ENCODE measurements around the gene AIP. TPM values are rescaled to one million over a fixed set of nuclear protein-coding genes. Genes with fewer than 3 reads are reported as not detected.

AIP gene
- 42.8 TPM for total RNA-seq

DNA sequence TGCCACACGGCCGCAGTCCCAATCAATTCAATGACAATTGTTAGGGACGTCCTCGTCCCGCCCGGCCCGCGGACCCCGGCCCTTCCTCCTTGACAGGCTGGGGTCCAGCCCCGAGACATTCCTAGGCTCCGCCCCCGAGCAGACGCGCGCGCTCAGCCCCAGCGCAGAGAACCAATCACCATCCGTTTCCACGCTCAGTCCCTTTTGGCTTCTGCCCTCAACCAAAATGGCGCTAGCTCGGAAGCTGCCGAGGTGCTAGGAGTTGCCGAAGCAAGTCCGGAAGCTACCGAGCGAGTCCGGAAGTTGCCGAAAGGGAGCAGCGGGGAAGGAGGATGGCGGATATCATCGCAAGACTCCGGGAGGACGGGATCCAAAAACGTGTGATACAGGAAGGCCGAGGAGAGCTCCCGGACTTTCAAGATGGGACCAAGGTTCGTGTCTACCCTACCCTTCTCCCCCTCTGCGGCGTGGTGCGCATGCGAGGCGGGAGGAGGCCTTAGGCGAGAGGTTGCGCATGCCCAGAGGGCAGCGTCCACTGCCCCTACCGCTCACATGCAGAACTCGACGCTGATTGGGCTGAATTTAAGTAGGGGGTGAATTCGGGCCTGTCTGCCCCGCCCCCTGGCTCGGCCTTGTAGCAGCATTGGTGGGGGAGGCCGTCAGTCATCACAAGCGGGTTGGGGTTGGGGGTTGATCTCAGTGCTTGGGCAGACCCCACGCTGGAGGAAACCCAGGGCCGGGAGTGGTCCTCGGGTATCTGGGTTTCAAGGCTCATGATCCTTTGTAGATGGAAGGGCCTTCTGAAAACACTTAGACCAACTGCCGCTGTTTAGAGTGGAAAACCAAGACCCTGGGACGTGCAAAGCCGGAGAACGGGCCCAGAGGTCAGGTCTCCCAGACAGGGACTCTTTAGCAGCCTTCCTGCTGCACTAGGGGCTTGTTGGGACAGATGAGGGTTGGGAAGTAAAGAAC is at the start of gene AIP:
Gene AIP (plus strand): TSS at position 200 of the 972 bp plus-strand sequence. CDS start 133 bp downstream, at position 333.
- DNase-seq = peak; percentile 98

DNA sequence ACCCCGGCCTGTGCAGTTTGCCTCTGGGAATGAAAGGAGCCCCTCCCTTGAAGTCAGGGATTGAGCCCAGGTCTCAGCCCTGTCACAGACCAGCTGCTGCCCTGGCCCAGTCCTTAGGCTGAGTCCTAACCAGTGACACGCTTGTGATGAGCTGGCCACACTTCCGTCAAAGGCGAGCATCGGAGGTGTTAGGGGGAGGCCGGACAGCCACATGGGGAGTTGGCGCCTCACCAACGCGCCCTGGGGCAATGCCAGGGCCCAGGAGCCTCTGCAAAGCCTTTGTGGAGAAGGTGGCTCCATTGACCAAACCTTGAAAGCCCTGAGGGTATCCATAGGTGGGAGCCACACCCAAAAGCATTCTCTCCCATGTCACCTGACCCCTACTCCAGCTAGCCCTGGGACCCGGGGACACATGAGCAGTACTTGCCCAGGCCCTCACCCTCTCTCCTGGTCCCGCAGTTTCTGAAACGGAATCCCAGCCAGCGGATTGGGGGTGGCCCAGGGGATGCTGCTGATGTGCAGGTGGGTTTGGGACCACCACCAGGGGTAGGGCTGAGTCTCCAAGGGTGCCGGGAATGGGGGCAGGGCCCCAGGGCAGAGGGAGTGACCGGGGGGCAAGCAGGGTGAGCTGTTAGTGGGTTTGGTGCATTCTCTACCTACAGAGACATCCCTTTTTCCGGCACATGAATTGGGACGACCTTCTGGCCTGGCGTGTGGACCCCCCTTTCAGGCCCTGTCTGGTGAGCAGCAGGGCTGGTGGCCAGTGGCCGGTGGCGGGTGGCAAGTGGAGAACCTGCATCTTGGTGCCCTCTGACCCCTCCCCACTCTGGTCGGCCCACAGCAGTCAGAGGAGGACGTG is 49.1 kb upstream of the AIP start:
- DNase-seq = no peak

DNA sequence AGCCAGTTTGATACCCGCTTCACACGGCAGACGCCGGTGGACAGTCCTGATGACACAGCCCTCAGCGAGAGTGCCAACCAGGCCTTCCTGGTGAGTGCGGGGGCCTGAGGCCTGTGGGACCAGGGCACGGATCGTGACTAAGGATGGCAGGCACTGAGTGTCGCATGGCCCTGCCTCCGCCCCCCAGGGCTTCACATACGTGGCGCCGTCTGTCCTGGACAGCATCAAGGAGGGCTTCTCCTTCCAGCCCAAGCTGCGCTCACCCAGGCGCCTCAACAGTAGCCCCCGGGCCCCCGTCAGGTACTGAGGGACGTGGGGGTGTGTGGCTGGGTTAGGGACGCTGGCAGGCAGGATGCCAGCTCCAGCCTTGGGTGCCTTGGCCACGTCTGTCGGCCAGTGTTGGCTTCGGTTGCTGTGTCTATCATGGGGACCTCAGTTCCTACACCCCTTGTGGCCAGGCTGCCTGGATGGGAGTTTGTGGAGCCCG is 48.4 kb upstream of the AIP start:
- DNase-seq = no peak

DNA sequence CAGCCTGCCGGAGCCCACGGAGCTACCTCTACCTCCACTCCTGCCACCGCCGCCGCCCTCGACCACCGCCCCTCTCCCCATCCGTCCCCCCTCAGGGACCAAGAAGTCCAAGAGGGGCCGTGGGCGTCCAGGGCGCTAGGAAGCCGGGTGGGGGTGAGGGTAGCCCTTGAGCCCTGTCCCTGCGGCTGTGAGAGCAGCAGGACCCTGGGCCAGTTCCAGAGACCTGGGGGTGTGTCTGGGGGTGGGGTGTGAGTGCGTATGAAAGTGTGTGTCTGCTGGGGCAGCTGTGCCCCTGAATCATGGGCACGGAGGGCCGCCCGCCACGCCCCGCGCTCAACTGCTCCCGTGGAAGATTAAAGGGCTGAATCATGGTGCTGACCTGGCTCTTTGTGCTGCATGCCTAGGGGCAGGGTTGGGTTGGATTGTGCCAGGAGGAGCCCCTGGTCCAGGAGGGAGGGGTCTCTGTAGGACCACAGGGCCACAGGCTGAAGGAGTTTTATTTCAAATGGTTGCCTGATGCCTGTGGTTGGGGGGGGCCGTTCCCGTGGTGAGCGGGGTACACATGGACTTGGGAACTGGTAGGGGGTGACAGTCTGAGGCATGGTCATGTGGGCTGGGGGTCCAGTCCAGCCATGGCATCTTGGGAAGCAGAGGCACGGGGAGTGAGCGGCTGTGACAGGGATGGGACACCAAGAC is 47.6 kb upstream of the AIP start:
- DNase-seq = no peak

DNA sequence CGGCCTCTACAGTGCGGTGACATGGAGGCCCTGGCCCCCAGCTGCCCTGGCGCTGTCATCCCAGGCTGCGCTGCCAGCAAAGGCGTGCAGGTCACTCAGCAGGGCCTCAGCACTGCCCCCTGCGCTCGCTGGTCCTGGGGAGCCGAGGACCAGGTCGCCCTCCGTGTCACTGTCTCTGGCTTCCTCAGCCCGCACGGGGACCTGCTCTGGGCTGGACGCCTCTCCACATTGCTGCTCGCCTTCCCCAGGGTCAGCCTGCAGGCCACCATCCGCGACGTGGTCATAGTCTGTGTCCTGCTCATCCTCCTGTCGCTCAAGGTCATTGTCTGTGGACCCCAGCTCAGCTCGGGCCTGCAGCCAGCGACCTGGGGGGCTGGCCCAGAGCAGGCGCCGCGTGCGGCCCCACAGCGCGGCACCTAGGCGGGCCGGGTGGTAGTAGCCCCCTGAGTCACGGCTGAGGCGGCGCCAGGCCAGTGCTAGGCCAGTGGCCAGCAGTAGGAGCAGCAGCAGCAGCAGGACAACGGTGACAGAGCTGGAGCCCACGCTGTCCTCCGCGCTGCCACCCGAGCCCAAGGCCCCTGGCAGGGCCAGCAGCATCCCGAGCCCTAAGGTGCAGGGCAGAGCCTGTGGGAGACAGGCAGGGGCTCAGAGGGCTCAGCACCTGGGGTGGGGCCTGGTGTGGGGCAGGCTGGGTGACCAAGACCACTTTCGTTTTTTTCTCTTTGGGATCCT is 46.9 kb upstream of the AIP start:
- DNase-seq = no peak

DNA sequence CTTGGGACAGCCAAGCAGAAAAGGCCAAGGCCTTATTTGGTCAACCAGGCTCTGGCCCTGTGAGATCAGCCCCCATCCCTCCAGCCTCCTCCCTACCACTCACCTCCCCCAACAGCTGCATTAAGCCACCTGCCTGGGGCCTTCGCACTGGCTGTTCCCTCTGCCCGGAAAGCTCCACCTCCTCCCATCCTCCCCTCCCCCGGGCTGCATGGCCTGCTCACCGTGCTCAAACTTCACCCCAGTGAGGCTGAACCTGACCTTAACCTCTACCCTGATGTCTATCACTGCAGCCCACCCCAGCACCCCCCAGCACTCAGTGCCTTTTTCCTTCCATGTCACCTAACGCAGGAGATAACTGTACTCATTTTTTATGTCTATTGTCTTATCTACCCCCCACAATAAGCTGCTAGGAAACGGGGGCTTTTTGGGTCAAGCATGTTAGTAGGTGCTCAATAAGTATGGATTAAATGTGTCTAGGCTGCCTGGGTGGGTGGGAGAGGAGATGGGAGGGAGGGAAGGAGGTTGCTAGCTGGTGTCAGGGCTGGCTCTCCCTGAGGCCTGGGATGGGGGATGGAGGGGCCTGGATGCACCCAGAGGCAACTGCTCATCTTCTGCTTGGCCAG is 46.3 kb upstream of the AIP start:
- no peak for DNase-seq

DNA sequence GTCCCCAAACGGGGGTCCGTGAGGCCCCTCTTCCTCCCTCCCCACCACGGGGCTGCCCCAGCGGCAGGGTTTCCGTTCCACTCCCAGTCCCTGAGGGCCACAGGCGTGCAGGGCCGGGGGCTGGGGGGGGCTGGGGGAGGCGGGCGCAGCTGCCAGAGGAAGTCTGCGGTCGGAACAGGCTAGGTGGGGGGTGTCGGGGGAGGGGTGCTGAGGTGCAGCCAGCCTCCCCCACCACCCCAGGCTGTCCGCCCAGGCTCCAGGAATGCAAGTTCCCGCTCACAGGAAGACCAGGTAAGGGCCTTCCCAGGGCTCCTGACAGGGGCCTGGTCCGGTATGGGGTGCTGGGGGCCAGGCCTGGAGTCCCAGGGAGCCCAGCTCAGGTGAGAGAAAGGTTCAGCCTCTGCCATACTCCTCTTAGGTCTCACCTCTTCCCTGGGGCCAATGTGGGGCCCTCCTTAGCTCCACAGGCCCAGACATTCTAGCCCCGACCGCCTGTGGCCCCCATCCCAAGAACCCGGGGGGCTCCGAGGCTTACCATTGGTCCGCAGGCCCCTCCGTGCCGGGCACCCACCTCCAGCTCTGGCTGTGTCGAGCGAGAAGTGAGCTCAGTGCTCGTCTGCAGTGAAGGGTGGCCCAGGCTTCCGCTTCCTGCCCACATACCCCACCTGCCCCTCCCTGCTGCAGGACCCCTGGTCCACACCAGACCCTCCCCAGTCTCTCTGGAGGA is 45.6 kb upstream of the AIP start, which contains the start of gene PTPRCAP:
Gene PTPRCAP (minus strand): TSS at position 601 of the 727 bp plus-strand sequence. CDS start 63 bp downstream, at position 538.
- no peak for DNase-seq

DNA sequence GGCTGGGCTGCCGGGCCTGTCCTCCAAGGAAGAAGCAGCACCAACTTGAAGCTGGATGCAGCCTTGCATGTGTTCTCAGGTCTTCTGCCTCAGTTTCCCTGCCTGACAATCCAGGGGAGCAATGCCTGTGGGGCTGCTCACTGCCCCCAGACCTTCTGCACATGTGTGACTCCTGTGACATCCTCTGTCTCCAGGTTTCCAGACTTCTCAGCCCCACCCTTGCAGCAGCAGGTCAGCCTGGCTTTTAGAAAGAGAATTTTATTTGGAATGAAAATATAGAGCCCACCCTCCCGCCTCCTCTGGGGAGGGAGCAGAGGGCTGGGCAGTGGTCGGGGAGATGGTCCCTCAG is 45.0 kb upstream of the AIP start:
- no peak for DNase-seq

DNA sequence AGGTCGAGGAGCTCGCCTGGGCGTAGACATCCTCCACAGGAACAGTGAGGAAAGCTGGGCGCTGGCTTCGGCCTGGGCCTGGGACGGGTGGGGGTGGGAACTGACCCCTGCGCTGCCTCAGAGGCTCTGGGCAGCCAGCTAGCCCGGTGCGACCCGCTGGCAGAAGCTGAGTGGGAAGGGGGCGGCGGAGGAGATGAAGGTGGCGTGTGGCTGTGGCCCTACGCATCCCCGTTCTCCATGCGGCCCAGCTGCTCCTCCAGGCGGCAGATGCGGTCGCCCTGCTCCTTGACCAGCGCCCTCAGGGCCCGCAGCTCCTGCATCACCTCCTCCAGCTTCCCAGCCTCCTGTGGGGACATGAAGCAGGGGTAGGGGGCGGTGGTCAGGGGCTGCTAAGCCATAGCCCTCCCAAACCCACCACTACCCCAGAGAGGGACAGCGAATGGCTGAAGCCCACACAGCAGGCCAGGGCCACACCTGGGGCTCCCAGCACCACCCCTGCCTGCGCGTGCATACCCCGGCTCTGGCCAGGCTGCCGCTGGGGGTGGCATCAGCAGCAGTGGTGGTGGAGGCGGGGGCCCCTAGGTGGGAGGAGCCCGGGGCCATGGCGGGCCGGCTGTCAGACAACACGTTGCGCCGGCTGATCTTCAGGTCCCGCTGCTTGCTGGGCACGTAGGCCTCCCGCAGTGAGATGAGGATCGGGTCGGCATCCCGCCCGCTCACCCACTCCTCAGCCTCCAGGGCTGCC is 44.5 kb upstream of the AIP start:
- DNase-seq = no peak

DNA sequence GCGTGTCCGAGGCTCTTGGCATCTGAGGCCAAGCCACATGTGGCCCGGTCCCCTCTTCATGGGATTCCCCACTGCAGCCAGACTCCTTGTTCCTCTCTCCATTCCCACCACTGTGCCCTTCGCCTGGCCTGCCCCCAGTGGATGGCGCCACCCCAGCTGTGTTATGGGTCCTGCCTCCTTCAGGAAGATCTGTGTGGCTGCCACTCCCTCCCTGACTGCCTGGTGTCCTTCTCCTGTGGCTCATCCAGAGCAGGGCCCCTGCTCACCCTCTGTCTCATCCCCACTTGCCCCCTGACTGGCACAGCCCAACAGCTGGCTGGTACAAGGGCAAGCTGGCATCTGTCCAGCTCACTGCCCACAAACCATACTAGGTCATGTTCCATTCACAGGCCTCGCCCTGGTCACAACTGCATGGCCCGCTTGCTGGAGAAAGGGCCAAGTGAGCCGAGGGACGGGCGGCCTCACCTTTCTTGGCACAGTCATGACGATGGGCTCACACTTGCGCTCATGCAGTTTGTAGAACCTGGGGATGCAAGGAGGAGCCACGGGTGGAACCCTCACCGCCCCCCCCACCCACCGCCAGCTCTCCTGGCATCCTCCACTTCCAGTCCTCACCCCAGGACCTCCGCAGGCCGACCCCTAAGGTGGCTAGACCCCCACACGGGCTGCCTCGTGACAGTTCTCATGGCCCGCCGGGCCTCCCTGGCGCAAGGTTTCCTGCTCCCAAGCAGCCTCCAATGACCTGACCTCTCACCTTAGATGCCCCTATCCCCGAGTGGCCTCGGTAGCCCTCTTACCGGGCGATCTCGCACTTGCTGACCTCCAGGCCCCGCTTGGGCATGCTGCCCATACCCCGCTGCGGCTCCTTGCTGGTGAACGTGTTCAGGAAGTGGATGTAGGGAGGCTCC is 43.3 kb upstream of the AIP start:
- DNase-seq = no peak

DNA sequence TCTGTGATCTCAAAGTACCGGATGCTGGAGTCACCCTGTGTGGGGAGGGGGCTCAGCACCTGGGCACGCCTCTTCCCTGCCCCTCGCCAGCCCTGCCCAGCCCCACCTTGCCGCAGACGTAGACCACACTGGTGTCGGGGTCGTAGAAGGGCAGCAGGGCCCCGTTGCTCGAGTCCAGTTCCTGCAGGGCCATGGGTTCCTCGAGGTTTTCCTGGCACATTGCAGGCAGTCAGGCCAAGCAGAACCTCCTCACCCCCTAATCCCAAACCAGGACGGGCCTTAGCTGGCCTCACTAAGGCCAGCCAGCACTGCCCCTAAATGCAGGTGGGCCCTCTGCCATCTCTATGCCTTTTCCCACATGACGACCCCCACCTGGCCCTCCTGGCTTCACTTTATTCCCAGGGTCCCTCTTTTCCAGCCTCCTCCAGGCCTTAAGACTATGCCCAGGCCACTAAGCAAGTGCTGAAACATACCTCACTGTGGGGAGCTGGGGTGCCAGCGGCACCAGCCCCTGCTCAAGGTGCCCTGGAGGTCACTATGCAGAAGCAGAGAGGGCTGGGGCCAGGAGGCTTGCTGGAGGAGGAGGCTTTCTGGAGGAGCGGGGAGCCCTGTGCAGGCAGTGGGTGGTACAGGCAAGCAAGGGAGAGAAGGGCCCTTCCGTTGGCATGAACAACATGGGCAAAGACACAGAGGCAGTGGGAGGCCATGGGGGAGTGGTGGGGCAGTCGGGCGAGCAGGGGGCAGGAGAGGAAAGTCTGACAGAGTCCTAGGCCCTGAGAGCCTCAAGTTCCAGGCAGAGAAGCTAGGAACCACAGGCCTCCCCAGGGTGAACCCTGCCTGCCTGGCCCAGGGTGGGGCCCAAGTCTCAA is 42.4 kb upstream of the AIP start:
- DNase-seq = no peak

DNA sequence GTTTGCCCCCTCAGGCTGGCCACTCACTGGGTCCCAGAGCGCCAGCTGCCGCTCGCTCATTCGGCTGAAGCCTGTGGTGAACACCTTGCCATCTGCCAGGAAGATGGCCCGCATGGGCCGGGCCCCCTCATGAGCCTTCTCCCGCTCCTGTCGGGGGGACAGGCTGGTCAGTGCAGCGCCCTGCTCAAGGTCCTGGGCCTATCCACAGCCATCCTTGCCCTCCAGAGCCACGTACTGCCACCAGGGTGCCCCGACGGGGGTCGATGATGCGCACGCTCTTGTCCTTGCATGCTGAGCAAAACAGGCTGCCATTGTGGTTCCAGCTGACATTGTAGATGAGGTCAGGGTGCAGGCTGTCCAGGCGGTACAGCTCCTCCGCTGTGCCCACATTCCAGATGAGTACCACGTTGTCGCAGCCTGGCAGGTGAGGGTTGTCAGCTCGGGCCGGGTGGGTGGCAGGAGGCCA is 41.7 kb upstream of the AIP start:
- no peak for DNase-seq

DNA sequence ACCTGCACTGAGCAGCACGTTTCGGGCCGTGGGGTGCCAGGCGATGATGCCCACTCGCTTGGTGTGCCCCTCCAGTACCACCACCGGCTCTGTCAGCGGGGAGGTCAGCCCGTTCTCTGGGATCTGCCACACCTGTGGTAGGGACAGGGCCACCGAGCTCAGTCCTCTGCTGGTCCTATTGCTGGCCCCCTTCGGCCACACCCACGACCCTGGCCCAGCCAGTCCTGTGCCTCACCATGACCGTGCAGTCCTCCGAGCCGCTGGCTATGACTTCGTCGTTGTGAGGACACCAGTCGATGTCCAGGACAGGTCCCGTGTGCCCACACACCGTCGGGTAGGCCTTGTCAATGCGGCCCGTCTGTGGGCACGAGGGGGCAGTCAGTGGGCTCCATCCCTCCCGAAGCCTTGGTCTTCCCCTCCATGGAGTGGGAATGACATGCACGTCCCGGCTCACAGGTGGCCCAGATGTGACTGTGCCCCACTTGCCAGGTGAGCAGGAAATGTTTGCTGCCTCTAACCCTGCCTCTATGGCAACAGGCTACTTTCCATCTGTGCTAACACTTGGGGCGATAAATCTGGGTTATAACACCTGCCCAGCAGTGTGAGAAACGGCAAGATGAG is 41.0 kb upstream of the AIP start:
- DNase-seq = no peak

DNA sequence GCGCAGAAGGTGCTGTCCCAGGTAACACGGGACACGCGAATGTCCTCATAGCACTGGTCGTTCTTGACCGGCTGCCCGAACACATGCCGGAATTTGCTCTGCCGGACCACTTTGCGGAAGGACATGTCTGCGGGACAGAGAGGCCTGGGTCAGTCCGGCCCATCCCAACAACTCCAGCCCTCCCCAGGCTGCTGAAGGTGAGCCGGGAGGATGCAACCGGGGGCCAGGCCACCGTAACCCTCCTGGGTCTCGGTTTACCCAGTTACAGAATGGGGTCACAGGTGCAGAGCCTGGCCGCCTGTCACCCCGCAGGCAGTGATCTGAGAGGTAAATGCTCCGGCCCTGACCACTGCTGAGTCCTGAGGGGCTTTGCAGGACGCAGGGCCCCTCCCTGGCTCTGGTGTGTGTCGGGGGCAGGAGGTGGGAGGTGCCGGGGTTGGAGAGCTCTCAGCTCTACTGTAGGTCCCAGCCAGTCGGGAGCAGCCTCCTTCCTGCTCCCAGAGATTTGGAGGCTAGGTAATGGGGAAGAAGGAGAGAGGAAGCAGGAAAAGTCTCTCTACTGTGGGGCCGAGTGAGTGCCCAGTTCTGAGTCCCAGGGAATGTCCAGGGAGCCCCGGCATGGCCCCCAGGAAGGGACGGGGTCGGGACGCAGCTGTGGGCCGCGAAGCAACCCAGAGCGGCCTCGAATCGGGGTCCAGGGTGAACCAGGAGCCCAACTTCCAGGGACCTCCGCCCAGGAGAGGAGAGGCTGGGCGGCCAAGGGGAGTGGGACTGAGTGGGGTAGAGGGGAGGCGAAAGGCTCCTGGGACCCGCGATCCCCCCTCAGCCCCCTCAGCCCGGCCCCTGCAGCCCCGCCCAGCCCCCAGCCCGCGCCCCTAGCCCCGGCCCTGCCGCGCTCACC is 40.1 kb upstream of the AIP start:
- DNase-seq = no peak

DNA sequence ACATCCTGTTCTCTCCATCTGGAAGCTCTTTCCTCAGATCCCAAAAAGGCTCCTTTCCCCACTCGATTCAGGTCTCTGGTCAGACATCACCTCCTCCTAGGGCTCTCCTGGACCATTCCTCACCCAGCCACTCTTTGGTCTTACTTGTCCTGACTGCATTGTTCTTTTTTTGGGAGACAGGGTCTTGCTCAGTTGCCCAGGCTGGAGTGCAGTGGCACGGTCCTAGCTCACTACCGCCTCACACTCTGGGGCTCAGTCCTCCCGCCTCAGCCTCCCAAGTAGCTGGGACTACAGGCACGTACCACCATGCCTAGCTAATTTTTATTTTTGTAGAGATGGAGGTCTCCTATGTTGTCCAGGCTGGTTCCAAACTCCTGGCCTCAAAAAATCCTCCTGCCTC is 37.3 kb upstream of the AIP start:
- DNase-seq = no peak

DNA sequence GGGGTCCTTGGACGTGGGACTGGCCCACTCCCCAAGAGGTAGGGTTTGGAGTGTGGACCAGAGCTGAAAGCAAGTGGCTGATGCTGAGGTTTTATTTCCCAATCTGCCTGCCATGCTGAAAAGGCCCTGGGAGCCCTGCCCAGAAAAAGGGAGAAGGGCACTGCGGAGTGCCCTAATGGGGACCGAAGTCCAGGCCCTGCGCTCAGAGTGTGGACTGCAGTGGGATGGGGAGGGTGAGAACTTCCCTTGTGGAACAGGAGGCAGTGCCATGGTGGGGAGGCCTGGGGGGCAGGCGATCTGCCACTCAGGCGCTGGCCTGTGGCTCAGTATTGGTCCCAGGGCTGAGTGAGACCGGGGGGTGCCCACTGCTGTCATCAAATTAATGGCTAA is 34.6 kb upstream of the AIP start:
- no peak for DNase-seq

All from skin of body (tissue), 2 donors.